Cardiac fibroblast (primary cell): ENCODE data around the gene KLHDC2.
"Not testable (repeated sequence)": the region's sequence is repeated elsewhere in the genome, so short reads cannot be mapped to it uniquely, and the experiment has no call there.

Experiments
- DNase-seq, 2 donors: peaks; one replicate each; pipeline versions ENCODE4 v3.0.0 to v3.0.0-alpha.2; 2010; ENCODE audit warnings: low read depth in 2 of 2
- H3K4me3 ChIP-seq, 2 donors: replicated peaks in 1 of 2; 1 replicate in 1 of 2; 2 replicates in 1 of 2; pipeline ENCODE4 v1.5.1; 2011; ENCODE audit warnings: low read depth in 2 of 2, low read length in 2 of 2, mild to moderate bottlenecking in 2 of 2, moderate library complexity in 1 of 2
- CTCF ChIP-seq: IDR thresholded peaks from one replicate; pipeline ENCODE4 v1.5.1; 2011; ENCODE audit warnings: low read depth, mild to moderate bottlenecking, low read length, inconsistent platforms

Gene KLHDC2

DNA sequence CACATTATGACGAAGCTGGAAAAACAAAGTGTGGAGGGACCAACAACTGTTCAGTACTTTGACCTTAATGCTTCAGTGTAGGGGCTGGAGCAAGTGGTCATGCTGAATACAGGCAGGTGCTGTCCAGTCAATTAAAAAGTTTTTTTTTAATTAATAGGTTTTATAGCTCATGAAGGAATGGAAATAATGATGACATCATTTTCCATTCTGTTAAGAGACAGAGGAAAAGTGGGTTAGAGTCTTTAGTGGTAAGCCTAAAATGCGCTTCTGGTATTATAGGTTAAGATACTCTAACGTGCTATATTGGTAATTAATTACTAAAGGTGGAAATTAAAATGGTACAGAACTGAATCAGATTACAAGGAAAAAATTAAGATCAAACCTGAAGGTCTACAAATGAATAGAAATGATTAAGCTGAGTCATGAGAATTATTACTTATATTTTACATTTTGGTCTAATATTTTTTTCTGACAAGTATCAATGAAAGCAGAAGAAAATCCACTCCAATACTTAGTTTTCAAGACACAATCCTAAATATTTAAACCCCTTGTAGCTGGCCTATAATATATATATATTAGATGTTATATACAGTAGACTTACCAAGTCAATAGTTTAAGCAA lies 15.6 kb downstream of the KLHDC2 start:
- no peak for DNase-seq
- TF ChIP-seq CTCF: no peak
- no peak overlapping the region for H3K4me3 ChIP-seq

- TF ChIP-seq CTCF: no peak
- DNase-seq: no peak
These were observed 18.4 kb downstream of the KLHDC2 start for GRCh38 chr14:49786315-49786714.

DNA sequence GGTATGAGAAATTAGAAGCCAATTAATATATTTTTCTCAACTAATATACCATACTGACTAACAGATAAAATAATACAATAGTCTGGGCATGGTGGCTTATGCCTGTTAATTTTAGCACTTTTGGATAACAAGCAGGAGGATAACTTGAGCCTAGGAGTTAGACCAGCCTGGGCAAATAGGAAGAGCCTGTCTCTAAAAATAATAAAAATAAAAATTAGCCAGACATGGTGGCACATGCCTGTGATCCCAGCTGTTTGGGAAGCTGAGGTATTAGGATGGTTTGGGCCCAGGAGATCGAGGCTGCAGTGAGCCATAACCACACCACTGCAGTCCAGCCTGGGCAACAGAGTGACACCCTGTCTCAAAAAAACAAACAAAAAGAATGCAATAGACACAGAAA lies 24.7 kb downstream of the KLHDC2 start:
- no peak overlapping the region for H3K4me3 ChIP-seq
- TF ChIP-seq CTCF: no peak
- no peak for DNase-seq

More at GRCh38 chr14:49786315-49786714, 18.4 kb downstream of the KLHDC2 start:
- H3K4me3 ChIP-seq: no peak overlapping the region

- H3K4me3 ChIP-seq: no peak overlapping the region
- TF ChIP-seq CTCF: no peak
- no peak for DNase-seq
These were observed 28.1 kb downstream of the KLHDC2 start for GRCh38 chr14:49796025-49796424.

DNA sequence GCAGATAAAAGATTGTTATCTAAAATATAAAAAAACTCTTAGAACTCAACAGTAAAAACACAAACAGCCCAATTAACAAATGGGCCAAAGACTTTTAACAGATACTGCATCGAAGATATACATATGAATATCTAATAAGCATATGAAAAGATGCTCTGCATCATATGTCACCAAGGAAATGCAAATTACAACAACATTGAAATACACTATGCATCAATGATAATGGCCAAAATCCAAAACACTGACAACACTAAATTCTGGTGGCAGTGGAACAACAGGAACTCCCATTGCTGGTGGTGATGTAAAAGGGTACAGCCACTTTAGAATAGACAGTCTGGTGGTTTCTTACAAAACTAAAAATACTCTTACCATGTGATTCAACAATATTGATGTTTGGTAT lies 40.8 kb downstream of the KLHDC2 start:
- no peak overlapping the region for H3K4me3 ChIP-seq

DNA sequence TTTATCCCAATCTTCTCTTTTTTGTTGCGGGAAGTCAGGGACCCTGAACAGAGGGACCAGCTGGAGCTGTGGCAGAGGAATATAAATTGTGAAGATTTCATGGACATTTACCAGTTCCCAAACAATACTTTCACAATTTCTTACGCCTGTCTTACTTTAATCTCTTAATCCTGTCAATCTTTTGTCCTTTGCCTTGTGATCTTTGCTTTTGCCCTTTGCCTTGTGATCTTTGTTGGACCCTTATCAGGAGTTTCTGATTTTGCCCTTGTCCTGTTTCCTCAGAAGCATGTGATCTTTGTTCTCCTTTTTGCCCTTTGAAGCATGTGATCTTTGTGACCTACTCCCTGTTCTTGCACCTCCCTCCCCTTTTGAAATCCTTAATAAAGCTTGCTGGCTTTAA lies 48.2 kb downstream of the KLHDC2 start:
- H3K4me3 ChIP-seq, DNase-seq: not testable (repeated sequence)

More for the DNA sequence above, 40.8 kb downstream of the KLHDC2 start:
- DNase-seq: no peak
- no peak for TF ChIP-seq CTCF

DNA sequence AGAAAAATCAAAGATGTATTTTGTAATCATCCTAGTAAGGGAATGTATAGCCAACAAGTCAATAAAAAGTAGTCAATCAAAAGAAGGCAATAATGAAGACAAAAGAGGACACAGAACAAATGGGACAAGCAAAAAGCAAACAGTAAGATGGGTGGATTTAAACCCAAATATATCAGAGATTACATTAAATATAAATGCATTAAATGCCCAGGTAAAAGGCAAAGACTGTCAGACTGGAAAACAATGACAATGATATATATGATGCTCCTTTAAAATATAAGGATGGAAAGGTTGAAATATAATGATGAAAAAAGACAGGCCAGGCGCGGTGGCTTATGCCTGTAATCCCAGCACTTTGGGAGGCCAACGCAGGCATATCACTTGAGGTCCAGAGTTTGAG lies 48.9 kb downstream of the KLHDC2 start:
- no peak overlapping the region for H3K4me3 ChIP-seq
- no peak for DNase-seq
- no peak for TF ChIP-seq CTCF
